GM21825 (cell line): ENCODE measurements around the gene IL16.
A peak's percentile ranks its signal among the peaks of the same experiment; 100 is the strongest.

Experiments used
- ATAC-seq: cut with Tn5 transposase; IDR thresholded peaks from one replicate; pipeline ENCODE4 v1.9.1; 2021; ENCODE audit warnings: mild to moderate bottlenecking, moderate library complexity; ENCODE audit not compliant: unreplicated experiment

Gene IL16

GRCh38 chr15:81254277-81254915, 57.7 kb downstream of the IL16 start:
- ATAC-seq, result no peak

- ATAC-seq, result no peak
Measured at GRCh38 chr15:81254916-81255290, 58.2 kb downstream of the IL16 start.

GRCh38 chr15:81255315-81255957, 58.8 kb downstream of the IL16 start:
- no peak for ATAC-seq

GRCh38 chr15:81255958-81256320, 59.3 kb downstream of the IL16 start:
- no peak for ATAC-seq

- ATAC-seq, result no peak
Measured at GRCh38 chr15:81256916-81257315, 60.2 kb downstream of the IL16 start.

GRCh38 chr15:81257435-81257834, 60.8 kb downstream of the IL16 start:
- ATAC-seq, result no peak

GRCh38 chr15:81258455-81258854, 61.8 kb downstream of the IL16 start:
- no peak for ATAC-seq

- ATAC-seq, result no peak
Measured at GRCh38 chr15:81259760-81260298, 63.1 kb downstream of the IL16 start.

- ATAC-seq, result no peak
Measured at GRCh38 chr15:81261172-81261811, 64.6 kb downstream of the IL16 start.

- no peak for ATAC-seq
Measured at GRCh38 chr15:81263477-81263876, 66.8 kb downstream of the IL16 start.

GRCh38 chr15:81264072-81264857, 67.6 kb downstream of the IL16 start:
- ATAC-seq, result no peak

- ATAC-seq, result no peak
Measured at GRCh38 chr15:81265256-81265943, 68.7 kb downstream of the IL16 start.

- ATAC-seq, result peak; percentile 78
Measured at GRCh38 chr15:81265944-81266775, 69.5 kb downstream of the IL16 start.

- ATAC-seq, result no peak
Measured at GRCh38 chr15:81268340-81268739, 71.7 kb downstream of the IL16 start.

GRCh38 chr15:81268881-81269601, 72.4 kb downstream of the IL16 start:
- ATAC-seq, result no peak

- no peak for ATAC-seq
Measured at GRCh38 chr15:81270188-81270587, 73.5 kb downstream of the IL16 start.

- no peak for ATAC-seq
Measured at GRCh38 chr15:81270781-81271491, 74.3 kb downstream of the IL16 start.

GRCh38 chr15:81271761-81272644, 75.3 kb downstream of the IL16 start:
- ATAC-seq, result no peak
